G401.6 (cell line): Measurements from ENCODE around the gene LRWD1.
"Not testable (repeated sequence)": the region's sequence is repeated elsewhere in the genome, so short reads cannot be mapped to it uniquely, and the experiment has no call there.

Experiments used
- FAIRE-seq: peaks from 2 replicates; lab custom pipeline; 2012; peaks lifted over from hg19 to GRCh38; lab: Jason Lieb, UNC

The LRWD1 gene

DNA sequence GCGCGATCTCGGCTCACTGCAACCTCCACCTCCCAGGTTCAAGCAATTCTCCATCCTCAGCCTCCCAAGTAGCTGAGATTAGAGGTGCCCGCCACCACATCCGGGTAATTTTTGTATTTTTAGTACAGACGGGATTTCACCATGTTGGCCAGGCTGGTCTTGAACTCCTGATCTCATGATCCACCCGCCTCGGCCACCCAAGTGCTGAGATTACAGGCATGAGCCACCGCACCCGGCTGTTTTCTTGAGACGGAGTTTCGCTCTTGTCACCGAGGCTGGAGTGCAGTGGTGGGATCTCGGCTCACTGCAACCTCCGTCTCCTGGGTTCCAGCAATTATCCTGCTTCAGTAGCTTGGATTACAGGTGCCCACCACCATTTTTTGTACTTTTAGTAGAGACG is 33.5 kb downstream of the LRWD1 start:
- not testable (repeated sequence) for FAIRE-seq

DNA sequence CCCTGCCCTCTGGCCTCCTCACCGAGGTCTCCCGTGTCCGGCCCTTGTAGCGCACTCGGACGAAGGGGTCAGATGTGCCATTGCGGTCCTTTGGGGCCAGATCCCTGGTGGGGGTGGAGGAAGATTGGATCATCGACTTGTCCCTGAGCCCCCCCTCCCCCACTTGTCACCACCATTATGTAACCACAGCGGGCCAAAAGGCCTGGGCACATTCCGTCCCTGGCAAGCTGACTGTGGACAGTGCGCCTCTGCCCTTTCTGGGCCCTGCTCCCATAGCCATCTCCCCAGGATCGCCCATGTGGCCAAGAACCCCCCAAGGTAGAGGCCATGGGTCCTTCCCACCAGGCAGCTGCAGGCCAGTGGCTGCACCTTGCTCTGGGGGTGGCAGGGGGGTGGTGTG is 38.4 kb downstream of the LRWD1 start:
- not testable (repeated sequence) for FAIRE-seq

DNA sequence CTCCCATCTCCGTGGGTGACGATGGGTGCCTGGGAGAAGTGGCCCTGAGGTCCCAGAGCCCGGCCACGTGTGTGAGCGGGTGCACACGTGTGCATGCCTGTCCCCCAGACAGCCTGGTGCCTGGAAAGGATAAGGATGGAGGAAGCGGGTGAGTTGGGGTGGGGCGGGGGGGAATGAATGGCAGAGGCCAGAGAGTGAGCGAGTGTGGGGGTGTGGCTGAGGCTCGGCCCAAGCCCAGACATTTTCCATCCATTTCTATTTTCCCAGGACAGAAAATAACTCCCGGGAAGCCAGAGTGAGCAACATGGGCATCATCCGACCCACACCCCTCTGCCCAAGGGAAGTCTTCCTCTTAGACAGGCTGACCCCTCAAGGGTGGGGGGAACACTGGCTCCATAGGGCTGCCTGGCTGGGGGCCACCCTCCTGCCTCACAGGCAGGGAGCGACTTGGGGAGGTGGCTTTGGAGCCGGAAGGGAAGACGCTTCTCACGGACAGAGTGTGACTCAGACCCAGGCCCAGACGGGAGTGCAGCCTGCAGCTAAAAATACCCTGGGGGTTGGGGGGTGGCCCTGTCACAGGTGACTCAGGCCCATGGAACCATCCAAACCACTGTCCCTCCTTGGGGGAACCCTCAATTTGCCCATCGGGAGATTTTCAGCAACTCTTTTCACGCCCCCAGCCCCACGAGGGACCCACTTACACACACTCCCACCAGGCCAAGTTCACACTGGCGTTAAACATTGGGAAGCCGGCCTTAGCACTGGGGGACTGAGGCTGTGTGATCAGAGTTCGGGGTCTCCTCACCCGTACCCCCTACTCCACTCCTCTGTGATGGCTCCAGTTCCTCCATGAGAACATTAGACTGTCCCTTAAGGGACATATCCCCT is 40.8 kb downstream of the LRWD1 start:
- FAIRE-seq = not testable (repeated sequence)

DNA sequence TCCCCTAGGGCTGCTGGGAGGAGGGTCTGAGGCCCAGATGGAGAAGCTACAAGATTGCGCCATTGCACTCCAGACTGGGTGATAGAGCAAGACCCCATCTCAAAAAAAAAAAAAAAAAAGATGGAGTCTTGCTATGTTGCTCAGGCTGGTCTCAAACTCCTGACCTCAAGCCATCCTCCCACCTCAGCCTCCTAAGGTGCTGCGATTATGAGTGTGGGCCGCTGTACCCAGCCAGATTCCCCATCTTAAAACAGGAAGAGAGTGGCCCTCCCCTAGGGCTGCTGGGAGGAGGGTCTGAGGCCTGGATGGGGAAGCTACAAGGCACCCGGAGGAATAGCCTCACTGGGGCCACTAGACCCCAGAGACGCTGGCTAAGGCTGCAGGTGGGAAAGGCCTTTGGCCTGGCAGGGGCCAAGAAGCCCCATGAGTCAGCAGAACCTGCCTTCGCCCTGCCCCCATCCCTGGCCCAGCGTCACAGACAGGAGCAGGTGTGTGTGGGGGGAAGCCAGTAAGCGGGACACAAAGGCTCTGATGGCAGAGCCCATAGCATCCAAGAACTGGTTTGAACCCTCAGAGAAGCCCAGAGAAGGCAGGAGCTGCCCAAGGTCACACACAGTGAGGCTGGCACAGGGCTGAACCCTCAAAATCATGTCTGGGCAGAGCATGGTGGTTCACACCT is 42.8 kb downstream of the LRWD1 start:
- FAIRE-seq = not testable (repeated sequence)

DNA sequence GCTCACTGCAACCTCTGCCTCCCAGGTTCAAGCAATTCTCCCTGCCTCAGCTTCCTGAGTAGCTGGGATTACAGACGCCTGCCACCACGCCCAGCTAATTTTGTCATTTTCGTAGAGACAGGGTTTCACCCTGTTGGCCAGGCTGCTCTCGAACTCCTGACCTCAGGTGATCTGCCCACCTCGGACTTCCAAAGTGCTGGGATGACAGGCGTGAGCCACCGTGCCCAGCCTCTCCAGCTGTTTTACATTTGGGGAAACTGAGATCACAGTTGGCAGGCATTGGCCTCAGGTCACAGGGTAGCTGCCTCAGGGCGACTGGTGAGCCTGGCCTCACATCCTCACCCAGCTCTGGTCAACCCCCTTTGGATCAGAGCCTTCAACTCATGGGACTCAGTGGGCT is 45.8 kb downstream of the LRWD1 start:
- FAIRE-seq = not testable (repeated sequence)

DNA sequence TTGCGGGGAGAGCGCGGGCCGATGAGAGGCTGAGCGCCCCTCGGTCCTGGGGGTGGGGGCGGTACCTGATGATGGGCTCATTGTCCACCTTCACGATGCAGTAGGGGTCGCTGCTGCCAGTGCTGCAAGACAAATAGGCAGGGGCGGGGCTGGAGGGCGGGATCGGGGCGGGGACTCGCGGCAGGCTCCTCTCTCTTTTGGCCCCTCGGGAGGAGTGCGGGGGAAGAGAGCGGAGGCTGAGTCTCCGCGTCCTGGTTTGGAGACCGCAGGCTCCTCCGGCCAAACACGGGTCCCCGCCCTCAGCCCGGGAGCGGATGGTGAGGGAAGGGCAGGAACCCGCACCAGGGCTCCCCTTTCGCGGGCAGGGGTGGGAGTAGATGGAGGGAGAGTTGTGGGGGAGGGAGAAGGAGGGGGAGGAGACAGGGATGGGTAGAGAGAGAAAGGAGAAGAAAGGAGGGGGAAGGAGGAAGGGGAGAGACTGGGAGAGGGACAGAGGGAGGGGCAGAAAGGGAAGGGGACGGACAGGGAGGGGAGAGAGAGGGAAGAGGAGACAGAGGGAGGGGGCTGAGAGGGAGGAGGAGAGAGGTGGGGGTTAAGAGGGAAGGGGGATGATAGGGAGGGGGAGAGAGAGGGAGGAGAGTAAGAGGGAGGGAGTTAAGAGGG is 47.2 kb downstream of the LRWD1 start:
- FAIRE-seq = not testable (repeated sequence)

DNA sequence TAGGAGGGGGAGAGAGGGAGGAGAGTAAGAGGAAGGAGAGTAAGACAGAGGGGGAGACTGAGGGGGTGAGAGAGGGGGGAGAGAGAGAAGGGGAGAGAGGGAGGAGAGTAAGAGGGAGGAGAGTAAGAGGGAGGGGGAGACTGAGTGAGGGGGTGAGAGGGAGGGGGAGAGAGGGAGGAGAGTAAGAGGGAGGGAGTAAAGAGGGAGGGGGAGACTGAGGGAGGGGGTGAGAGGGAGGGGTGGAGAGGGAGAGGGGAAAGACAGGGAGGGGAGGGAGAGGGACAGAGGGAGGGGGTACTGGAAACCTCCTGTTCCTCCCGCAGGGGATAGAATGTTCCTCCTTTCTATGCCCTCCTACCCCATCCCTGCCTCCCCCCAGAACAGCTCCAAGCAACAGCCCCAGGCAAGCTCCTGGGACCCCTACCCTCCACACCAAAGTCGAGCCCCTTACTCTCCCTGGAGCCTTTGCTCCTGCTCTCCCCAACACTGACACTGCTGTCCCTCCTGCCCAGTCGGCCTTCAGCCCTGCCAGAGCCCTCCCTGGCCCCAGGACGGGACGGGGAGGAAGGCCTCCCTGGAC is 47.9 kb downstream of the LRWD1 start:
- FAIRE-seq = not testable (repeated sequence)

DNA sequence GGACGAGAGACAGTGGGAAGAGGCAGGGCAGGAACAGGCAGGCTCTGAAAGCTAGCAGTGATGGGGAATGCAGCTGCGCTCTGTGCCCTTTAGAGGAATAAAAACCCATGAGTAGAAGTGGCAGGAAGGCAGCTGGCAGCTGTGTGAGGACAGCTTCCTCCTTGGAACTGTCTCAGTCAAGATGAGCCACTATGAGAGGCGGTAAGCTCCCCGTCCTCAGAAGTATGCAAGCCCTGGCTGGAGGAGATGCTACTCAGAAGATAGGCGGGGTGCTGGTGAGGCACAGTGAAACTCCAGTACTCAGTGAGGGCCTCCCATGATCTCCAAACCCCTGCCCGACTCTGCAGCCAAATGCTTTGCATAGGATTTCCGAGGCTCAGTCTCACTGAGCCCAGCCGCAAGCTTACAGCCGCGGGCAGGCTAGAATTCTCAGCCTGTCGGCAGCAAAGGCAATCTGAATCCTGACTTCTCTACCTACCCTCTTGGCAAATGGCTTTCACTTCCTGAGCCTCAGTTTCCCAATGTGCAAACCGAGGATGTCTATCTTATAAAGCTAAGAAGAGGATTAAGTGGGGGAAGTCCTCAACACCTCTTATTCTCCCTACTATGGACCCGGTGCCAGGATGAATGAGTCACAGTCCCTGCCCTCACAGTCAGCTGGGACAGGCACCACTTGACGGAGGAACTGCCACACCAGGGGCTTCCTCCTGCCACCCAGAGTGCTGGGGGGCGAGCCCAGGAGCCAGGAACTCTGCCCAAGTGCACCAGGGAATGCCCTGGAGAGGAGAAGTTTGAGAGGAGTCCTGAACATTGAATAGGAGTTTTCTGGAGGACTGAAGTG is 50.3 kb downstream of the LRWD1 start:
- FAIRE-seq = not testable (repeated sequence)

DNA sequence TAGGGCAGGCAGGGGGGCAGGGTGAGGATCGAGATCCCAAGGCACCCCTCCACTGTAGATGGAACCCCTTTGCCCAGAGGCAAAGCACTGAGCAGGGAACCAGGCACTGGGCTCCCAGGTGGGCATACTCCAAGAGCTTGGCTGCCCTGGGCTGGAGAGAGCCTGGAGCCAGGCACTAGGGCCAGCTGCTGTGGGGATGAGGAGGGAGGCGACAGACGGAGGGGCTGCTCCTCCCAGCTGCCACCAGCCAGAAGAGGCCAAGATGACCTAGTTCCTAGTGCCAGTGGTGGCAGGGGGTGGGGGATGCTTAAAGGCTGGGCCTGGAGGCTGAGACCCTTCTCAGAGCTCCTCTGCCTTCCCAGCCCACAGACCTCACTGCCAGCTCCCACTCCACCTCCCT is 51.1 kb downstream of the LRWD1 start:
- not testable (repeated sequence) for FAIRE-seq

DNA sequence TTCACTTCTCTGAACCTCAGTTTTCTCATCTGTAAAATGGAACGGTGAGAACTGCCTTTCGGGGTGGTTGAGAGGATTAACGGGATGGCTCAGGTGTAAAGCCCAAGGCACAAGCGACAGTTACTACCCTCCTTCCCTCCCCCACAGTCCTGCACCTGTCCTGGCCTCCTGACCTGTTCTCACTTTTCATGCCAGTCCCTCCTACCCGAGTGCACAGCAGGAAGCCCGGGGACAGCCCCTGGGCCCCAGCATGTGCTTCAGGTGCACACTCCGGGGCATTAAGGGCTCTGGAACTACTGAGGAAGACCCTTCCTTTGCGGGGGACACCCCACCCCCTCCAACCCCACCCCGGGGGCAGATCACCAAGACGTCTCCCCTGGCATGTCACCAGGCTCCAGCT is 52.2 kb downstream of the LRWD1 start:
- FAIRE-seq = not testable (repeated sequence)

DNA sequence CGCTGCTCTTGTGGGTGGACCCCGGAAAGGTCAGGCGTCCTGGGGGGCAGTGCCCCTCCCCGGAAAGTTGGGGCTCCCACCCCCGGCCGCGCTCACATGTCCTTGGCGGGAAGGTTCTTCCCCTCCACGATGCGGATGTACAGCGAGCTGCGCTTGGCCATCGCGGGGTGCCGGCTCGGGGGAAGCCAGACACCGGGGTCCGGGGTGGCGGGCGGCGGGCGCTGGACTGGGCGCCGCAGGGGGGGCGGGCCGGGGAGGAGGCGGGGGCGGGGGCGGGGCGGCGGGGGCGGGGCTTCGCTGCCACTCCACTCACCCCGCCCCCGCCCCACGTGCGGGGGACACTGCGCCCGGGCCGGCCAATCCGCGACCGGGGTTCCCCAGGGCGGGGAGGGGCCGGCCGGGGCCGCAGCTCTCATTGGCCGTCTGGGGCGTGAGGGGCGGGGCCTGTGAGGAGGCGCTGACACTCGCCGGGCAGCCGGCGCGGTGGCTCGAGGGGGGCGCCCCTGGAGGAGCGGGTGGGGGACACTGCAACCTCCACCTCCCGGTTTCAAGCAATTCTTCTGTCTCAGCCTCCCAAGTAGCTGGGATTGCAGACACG is 52.9 kb downstream of the LRWD1 start, which contains the start of gene RASA4B:
Gene RASA4B (minus strand): TSS at position 228 of the 598 bp plus-strand sequence. CDS start 67 bp downstream, at position 161.
- FAIRE-seq = not testable (repeated sequence)

DNA sequence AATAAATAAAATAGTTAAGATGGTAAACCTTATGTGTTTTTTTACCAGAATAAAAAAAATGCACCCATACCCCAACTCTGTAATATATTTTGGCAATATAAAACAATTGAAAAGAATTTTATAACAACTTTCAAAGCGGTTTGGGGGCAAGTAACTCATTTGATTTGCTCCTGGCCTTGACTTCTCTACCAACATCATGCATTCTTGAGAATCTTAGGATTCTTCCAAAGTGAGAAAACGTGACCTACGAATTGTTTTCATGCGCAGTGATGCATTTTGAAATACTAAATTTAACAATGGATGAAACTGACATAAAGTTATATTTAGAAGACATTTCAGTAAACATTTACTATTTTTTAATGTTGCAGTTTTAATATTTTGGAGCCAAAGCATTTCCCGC is 56.0 kb downstream of the LRWD1 start:
- not testable (repeated sequence) for FAIRE-seq
